CD8-positive, alpha-beta memory T cell (primary cell): ENCODE results near the gene SLC39A5. TPM values are rescaled to one million over a fixed set of nuclear protein-coding genes. Genes with fewer than 3 reads are reported as not detected.
A peak's percentile ranks its signal among the peaks of the same experiment; 100 is the strongest.

Experiments used
- CTCF ChIA-PET: fragments of 350-600 bp; sonication (Branson Sonifier 250); formaldehyde crosslinking; loops from one replicate; lab custom pipeline; 2021; ENCODE audit warnings: antibody characterized with exemption; lab: Charles Lee
- POLR2A ChIA-PET: fragments of 350-600 bp; sonication (Branson Sonifier 250); formaldehyde crosslinking; loops from one replicate; lab custom pipeline; 2021; ENCODE audit warnings: antibody characterized with exemption; lab: Charles Lee
- DNase-seq, 5 donors: peaks; one replicate each; pipeline versions ENCODE4 v3.0.0 to v3.0.0-alpha.2; 2020 to 2022; ENCODE audit warnings: mixed read lengths in 1 of 5
- H3K27ac ChIP-seq: one replicate; pipeline ENCODE4 v1.7.0; 2013; ENCODE audit warnings: low read depth, mild to moderate bottlenecking, low read length, moderate library complexity
- H3K27me3 ChIP-seq: 2 replicates; pipeline ENCODE4 v1.7.0; 2013; ENCODE audit warnings: low read length, mild to moderate bottlenecking; ENCODE audit not compliant: insufficient read depth, poor library complexity, severe bottlenecking
- H3K36me3 ChIP-seq: 2 replicates; pipeline ENCODE4 v1.7.0; 2013; ENCODE audit warnings: mild to moderate bottlenecking, low read length, moderate library complexity; ENCODE audit not compliant: insufficient read depth
- H3K4me1 ChIP-seq: 2 replicates; pipeline ENCODE4 v1.7.0; 2013; ENCODE audit warnings: mild to moderate bottlenecking, low read length, moderate library complexity; ENCODE audit not compliant: insufficient read depth
- H3K4me3 ChIP-seq: 2 replicates; pipeline ENCODE4 v1.7.0; 2013; ENCODE audit warnings: mild to moderate bottlenecking, low read length
- H3K9me3 ChIP-seq: 2 replicates; pipeline ENCODE4 v1.7.0; 2013; ENCODE audit warnings: mild to moderate bottlenecking, low read length
- H3K27ac Mint-ChIP-seq, 8 donors: one replicate each; pipeline ENCODE4 v1.8.0; 2020 to 2021; ENCODE audit warnings: mixed read lengths in 8 of 8, mild to moderate bottlenecking in 6 of 8, inconsistent platforms in 3 of 8, moderate library complexity in 3 of 8
- H3K27me3 Mint-ChIP-seq, 2 donors: one replicate each; pipeline ENCODE4 v1.8.0; 2020 to 2021; ENCODE audit warnings: mixed read lengths in 2 of 2, mild to moderate bottlenecking in 1 of 2, moderate library complexity in 1 of 2
- H3K36me3 Mint-ChIP-seq, 3 donors: one replicate each; pipeline ENCODE4 v1.8.0; 2020 to 2021; ENCODE audit warnings: mixed read lengths in 3 of 3, inconsistent platforms in 1 of 3, mild to moderate bottlenecking in 1 of 3
- H3K4me1 Mint-ChIP-seq, 3 donors: one replicate each; pipeline ENCODE4 v1.8.0; 2020 to 2021; ENCODE audit warnings: mixed read lengths in 3 of 3, inconsistent platforms in 1 of 3, mild to moderate bottlenecking in 1 of 3
- H3K4me3 Mint-ChIP-seq, 7 donors: one replicate each; pipeline ENCODE4 v1.8.0; 2020 to 2021; ENCODE audit warnings: mixed read lengths in 7 of 7, mild to moderate bottlenecking in 6 of 7, moderate library complexity in 4 of 7, inconsistent platforms in 2 of 7
- H3K9me3 Mint-ChIP-seq, 5 donors: one replicate each; pipeline ENCODE4 v1.8.0; 2020 to 2022; ENCODE audit warnings: mixed read lengths in 5 of 5, mild to moderate bottlenecking in 3 of 5, moderate library complexity in 2 of 5, inconsistent platforms in 1 of 5
- polyA plus RNA-seq: library from polyadenylated mRNA; unstranded; fragments of 300-500 nt; fragmentation: Illumina TruSeq; gene quantifications from one replicate; pipeline ENCODE4 v1.2.3, GENCODE V29; 2021
- total RNA-seq, 2 experiments: library from RNA; stranded (reverse); gene quantifications; one replicate each; pipeline ENCODE4 v1.2.3, GENCODE V29; 2021

Gene SLC39A5, protein sequence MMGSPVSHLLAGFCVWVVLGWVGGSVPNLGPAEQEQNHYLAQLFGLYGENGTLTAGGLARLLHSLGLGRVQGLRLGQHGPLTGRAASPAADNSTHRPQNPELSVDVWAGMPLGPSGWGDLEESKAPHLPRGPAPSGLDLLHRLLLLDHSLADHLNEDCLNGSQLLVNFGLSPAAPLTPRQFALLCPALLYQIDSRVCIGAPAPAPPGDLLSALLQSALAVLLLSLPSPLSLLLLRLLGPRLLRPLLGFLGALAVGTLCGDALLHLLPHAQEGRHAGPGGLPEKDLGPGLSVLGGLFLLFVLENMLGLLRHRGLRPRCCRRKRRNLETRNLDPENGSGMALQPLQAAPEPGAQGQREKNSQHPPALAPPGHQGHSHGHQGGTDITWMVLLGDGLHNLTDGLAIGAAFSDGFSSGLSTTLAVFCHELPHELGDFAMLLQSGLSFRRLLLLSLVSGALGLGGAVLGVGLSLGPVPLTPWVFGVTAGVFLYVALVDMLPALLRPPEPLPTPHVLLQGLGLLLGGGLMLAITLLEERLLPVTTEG
- under 1 TPM; 0.35 to 0.62 TPM for total RNA-seq
- polyA plus RNA-seq, result not detected

DNA sequence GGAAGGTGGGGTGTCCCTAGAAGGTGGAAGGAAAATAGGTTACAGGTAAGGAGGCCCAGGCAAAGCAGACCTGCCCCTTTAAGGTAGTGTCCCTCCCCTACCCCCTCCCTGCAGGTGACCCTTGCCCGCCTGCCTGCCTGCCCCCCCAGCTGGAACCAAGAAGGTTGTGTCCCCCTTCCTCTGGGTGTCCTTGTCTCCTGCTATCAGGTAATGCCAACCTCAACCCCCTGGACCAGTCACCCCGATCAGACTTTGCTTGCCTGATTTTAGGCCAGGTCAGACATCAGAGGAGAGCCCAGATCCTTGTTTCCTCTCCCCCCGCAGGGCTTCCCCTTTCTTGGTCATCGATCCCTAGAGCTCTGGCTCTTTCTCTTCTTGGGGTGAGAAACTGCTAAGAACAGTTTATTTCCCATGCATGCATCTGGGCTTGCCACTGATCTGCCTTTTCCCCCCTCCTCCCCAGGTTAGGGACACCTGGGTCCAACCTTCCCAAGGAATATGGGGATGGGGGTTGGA is at the start of gene SLC39A5:
TSS of gene SLC39A5 (plus strand) at position 136 of the 516 bp plus-strand sequence. CDS start 1,224 bp downstream, outside the sequence.
- peaks cover 3% of the 10 kb centered on the region for H3K4me1 ChIP-seq
- H3K27ac ChIP-seq, result no peak within 1 kb of the TSS
- DNase-seq, result no peak
- peak within 1 kb of the TSS in 2 of 8 donors; percentile 56 to 72 for H3K27ac Mint-ChIP-seq
- H3K4me3 ChIP-seq, result no peak within 1 kb of the TSS
- no peak within 1 kb of the TSS for H3K4me3 Mint-ChIP-seq
- no peaks in the 10 kb centered on the region for H3K36me3 ChIP-seq
- no peaks in the 10 kb centered on the region for H3K27me3 Mint-ChIP-seq
- H3K9me3 Mint-ChIP-seq, result no peaks in the 10 kb centered on the region
- POLR2A ChIA-PET, result no interaction called here
- no peaks in the 10 kb centered on the region for H3K27me3 ChIP-seq
- CTCF ChIA-PET, result no interaction called here
- H3K4me1 Mint-ChIP-seq, result peaks cover 7 to 10% (median 8%) of the 10 kb centered on the region in 3 donors
- peaks cover 0 to 18% (median 0%) of the 10 kb centered on the region in 3 donors for H3K36me3 Mint-ChIP-seq
- no peaks in the 10 kb centered on the region for H3K9me3 ChIP-seq

- no peak overlapping the region for H3K27ac ChIP-seq
- no peaks in the 10 kb centered on the region for H3K27me3 ChIP-seq
- H3K9me3 ChIP-seq, result no peaks in the 10 kb centered on the region
- no peak overlapping the region for H3K4me3 ChIP-seq
- peaks cover 0 to 58% (median 9%) of the 10 kb centered on the region in 3 donors for H3K36me3 Mint-ChIP-seq
- H3K27ac Mint-ChIP-seq, result peak overlapping the region in 6 of 8 donors; percentile 42 to 96 (median 74)
- peaks cover 34% of the 10 kb centered on the region for H3K36me3 ChIP-seq
- peaks cover 0 to 8% of the 10 kb centered on the region in 2 donors for H3K27me3 Mint-ChIP-seq
- ChIA-PET CTCF (interaction anchor here (3.6 to 6.4 kb wide), 3 partner anchors 25 to 68 kb away, joined by 23 to 121 read pairs (median 101); partner anchors contain the start of genes ESYT1, RPL41 and ZC3H10), POLR2A (interaction anchor here (4.3 kb wide), 1 partner anchor 59 kb away, joined by 58 read pairs; the partner anchor contains the start of gene ESYT1)
- peaks cover 25% of the 10 kb centered on the region for H3K4me1 ChIP-seq
- no peak for DNase-seq
- H3K4me1 Mint-ChIP-seq, result peaks cover 31 to 43% (median 41%) of the 10 kb centered on the region in 3 donors
- peak overlapping the region in 3 of 7 donors; percentile 19 to 87 (median 19) for H3K4me3 Mint-ChIP-seq
- no peaks in the 10 kb centered on the region for H3K9me3 Mint-ChIP-seq
Measured at GRCh38 chr12:56186957-56187356, 42.9 kb upstream of the SLC39A5 start.

- H3K4me1 Mint-ChIP-seq, result peaks cover 39 to 50% (median 48%) of the 10 kb centered on the region in 3 donors
- H3K4me1 ChIP-seq, result peaks cover 31% of the 10 kb centered on the region
- peak overlapping the region; percentile 86 to 92 (median 88) for H3K4me3 Mint-ChIP-seq
- H3K36me3 ChIP-seq, result peaks cover 29% of the 10 kb centered on the region
- H3K4me3 ChIP-seq, result peak overlapping the region; percentile 46
- peaks cover 0 to 8% of the 10 kb centered on the region in 2 donors for H3K27me3 Mint-ChIP-seq
- DNase-seq, result peak in 1 of 5 donors; percentile 27
- ChIA-PET POLR2A (interaction anchor here (0.9 to 4.8 kb wide), 7 partner anchors 27 to 142 kb away, joined by 3 to 60 read pairs (median 11); partner anchors contain the start of genes ESYT1, MYL6B, PA2G4 and RNF41), CTCF (interaction anchor here (1.1 to 6.4 kb wide), 12 partner anchors 13 to 276 kb away, joined by 3 to 121 read pairs (median 16); partner anchors contain the start of genes ESYT1, MYL6, RNF41 and RPL41)
- H3K27ac Mint-ChIP-seq, result peak overlapping the region; percentile 85 to 98 (median 92)
- peak overlapping the region; percentile 75 for H3K27ac ChIP-seq
- H3K27me3 ChIP-seq, result no peaks in the 10 kb centered on the region
- no peaks in the 10 kb centered on the region for H3K9me3 Mint-ChIP-seq
- peaks cover 0 to 50% (median 7%) of the 10 kb centered on the region in 3 donors for H3K36me3 Mint-ChIP-seq
- no peaks in the 10 kb centered on the region for H3K9me3 ChIP-seq
Measured at GRCh38 chr12:56188131-56188777, 41.6 kb upstream of the SLC39A5 start.

GRCh38 chr12:56188778-56189098 is 41.1 kb upstream of the SLC39A5 start:
- peaks cover 31% of the 10 kb centered on the region for H3K4me1 ChIP-seq
- peaks cover 25% of the 10 kb centered on the region for H3K36me3 ChIP-seq
- peaks cover 0 to 46% (median 7%) of the 10 kb centered on the region in 3 donors for H3K36me3 Mint-ChIP-seq
- DNase-seq, result peak in 2 of 5 donors; percentile 13 to 42
- no peaks in the 10 kb centered on the region for H3K9me3 Mint-ChIP-seq
- ChIA-PET POLR2A (interaction anchor here (1.1 to 4.8 kb wide), 10 partner anchors 28 to 450 kb away, joined by 3 to 60 read pairs (median 11); partner anchors contain the start of genes ESYT1, MYL6, MYL6B and PA2G4), CTCF (interaction anchor here (0.8 to 6.4 kb wide), 24 partner anchors 8 to 450 kb away, joined by 3 to 121 read pairs (median 8); partner anchors contain the start of genes CS, ESYT1, MYL6 and RNF41)
- H3K4me3 ChIP-seq, result peak overlapping the region; percentile 46
- peak overlapping the region; percentile 85 to 98 (median 92) for H3K27ac Mint-ChIP-seq
- peak overlapping the region; percentile 75 for H3K27ac ChIP-seq
- H3K27me3 Mint-ChIP-seq, result peaks cover 0 to 8% of the 10 kb centered on the region in 2 donors
- H3K4me1 Mint-ChIP-seq, result peaks cover 40 to 54% (median 52%) of the 10 kb centered on the region in 3 donors
- H3K9me3 ChIP-seq, result no peaks in the 10 kb centered on the region
- peak overlapping the region; percentile 86 to 92 (median 88) for H3K4me3 Mint-ChIP-seq
- H3K27me3 ChIP-seq, result no peaks in the 10 kb centered on the region

GRCh38 chr12:56189099-56189917 is 40.5 kb upstream of the SLC39A5 start, which contains the start of gene SMARCC2:
SMARCC2 (minus strand) TSS chr12:56189483; CDS start chr12:56189461, 22 bp downstream.
- Histone ChIP-seq H3K9me3 (no peaks in the 10 kb centered on the region), H3K4me3 (peak within 1 kb of the TSS; percentile 95), H3K27ac (peak within 1 kb of the TSS; percentile 84), H3K27me3 (no peaks in the 10 kb centered on the region), H3K36me3 (peaks cover 20% of the 10 kb centered on the region), H3K4me1 (peaks cover 31% of the 10 kb centered on the region)
- Mint-ChIP-seq H3K4me3 (peak within 1 kb of the TSS; percentile 92 to 99 (median 97)), H3K27ac (peak within 1 kb of the TSS; percentile 93 to 100 (median 98)), H3K9me3 (no peaks in the 10 kb centered on the region), H3K36me3 (peaks cover 0 to 40% (median 5%) of the 10 kb centered on the region in 3 donors), H3K27me3 (peaks cover 0 to 8% of the 10 kb centered on the region in 2 donors), H3K4me1 (peaks cover 40 to 54% (median 52%) of the 10 kb centered on the region in 3 donors)
- ChIA-PET CTCF (interaction anchor here (0.7 to 6.4 kb wide), 54 partner anchors 8 to 453 kb away, joined by 3 to 121 read pairs (median 5); partner anchors contain the start of genes ANKRD52, CNPY2, CS and ESYT1), POLR2A (interaction anchor here (0.5 to 4.8 kb wide), 23 partner anchors 9 to 473 kb away, joined by 3 to 60 read pairs (median 5); partner anchors contain the start of genes CD63, CNPY2, ESYT1 and MYL6)
- peak; percentile 80 to 90 (median 84) for DNase-seq

DNA sequence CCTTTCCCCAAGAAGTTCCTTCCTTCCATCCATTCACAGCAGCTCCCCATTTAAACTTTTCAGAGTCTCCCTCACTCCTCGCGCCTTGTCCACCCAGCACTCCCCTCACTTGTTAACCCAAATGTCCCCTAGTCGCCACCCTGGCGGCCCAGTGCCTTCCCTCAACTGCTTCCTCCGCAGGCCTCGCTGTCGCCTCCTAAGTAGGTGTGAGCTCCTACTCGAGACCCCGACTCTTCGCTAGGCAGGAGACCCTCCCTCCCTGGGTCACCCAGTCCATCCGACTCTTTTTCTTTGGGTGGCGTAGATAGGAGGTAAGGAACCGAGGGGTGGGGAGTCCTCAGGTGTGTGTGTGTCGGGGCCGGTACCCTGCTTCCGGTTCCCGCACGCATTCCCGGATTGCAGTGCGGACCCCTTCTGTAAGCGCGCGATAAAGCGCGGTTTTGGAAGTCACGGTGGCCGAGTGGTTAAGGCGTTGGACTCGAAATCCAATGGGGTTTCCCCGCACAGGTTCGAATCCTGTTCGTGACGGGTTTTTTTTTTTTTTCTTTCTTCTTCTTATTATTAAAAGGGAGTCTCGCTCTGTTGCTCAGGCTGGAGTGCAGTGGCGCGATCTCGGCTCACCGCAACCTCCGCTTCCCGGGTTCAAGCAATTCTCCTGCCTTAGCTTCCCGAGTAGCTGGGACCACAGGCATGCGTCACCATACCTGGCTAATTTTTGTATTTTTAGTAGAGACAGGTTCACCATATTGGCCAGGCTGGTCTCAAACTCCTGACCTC is 39.7 kb upstream of the SLC39A5 start:
- ChIA-PET POLR2A (interaction anchor here (0.6 to 4.8 kb wide), 23 partner anchors 10 to 474 kb away, joined by 3 to 60 read pairs (median 5); partner anchors contain the start of genes CD63, CNPY2, ESYT1 and MYL6), CTCF (interaction anchor here (0.7 to 6.4 kb wide), 51 partner anchors 8 to 454 kb away, joined by 3 to 121 read pairs (median 5); partner anchors contain the start of genes ANKRD52, CNPY2, CS and ESYT1)
- no peaks in the 10 kb centered on the region for H3K9me3 ChIP-seq
- H3K4me1 Mint-ChIP-seq, result peaks cover 40 to 54% (median 49%) of the 10 kb centered on the region in 3 donors
- peaks cover 31% of the 10 kb centered on the region for H3K4me1 ChIP-seq
- H3K36me3 Mint-ChIP-seq, result peaks cover 0 to 32% (median 3%) of the 10 kb centered on the region in 3 donors
- peak; percentile 54 to 78 (median 68) for DNase-seq
- peak overlapping the region; percentile 95 for H3K4me3 ChIP-seq
- peaks cover 0 to 8% of the 10 kb centered on the region in 2 donors for H3K27me3 Mint-ChIP-seq
- peaks cover 13% of the 10 kb centered on the region for H3K36me3 ChIP-seq
- no peaks in the 10 kb centered on the region for H3K9me3 Mint-ChIP-seq
- peak overlapping the region; percentile 84 for H3K27ac ChIP-seq
- peak overlapping the region; percentile 93 to 100 (median 98) for H3K27ac Mint-ChIP-seq
- peak overlapping the region; percentile 92 to 99 (median 97) for H3K4me3 Mint-ChIP-seq
- no peaks in the 10 kb centered on the region for H3K27me3 ChIP-seq
